ENCODE measurements around the gene FOXJ3.

The FOXJ3 gene

GRCh38 chr1:42239555-42239954, 95.5 kb downstream of the FOXJ3 start:
- H3K27ac ChIP-seq (ENCODE audit: low read depth, low read length), result no peak overlapping the region
- no peak overlapping the region for H3K4me3 ChIP-seq (ENCODE audit: low read length)
- H3K27me3 ChIP-seq (ENCODE audit: control insufficient read depth, low read length), result no peaks in the 10 kb centered on the region
- no peak overlapping the region for H3K4me2 ChIP-seq (ENCODE audit: low read length)
- no peaks in the 10 kb centered on the region for H3K4me1 ChIP-seq (ENCODE audit: control insufficient read depth, low read length)
- peaks cover 4% of the 10 kb centered on the region; the same call in 1 of the 2 replicates for H4K20me1 ChIP-seq (ENCODE audit: control insufficient read depth, insufficient read depth, low read depth, low read length)
- peaks cover 27% of the 10 kb centered on the region for H3K9me3 ChIP-seq (ENCODE audit: control insufficient read depth, insufficient read depth, low read length)
- TF ChIP-seq CTCF (IDR thresholded peaks at IDR 0.05; ENCODE audit: low read depth, low read length, poor library complexity, severe bottlenecking) (no peak), EZH2phosphoT487 (IDR thresholded peaks at IDR 0.05; ENCODE audit: borderline replicate concordance, low read length) (no peak)
- H3K79me2 ChIP-seq (ENCODE audit: control insufficient read depth, low read length), result peaks cover 80% of the 10 kb centered on the region
- H3K9me2 ChIP-seq (replicated peaks; ENCODE audit: control insufficient read depth, low read length), result no peaks in the 10 kb centered on the region
- H3K36me3 ChIP-seq (ENCODE audit: control insufficient read depth, low read length), result peaks cover 20% of the 10 kb centered on the region
- no peaks in the 10 kb centered on the region for H3F3A ChIP-seq (ENCODE audit: control insufficient read depth, insufficient read depth)

GRCh38 chr1:42239041-42239440, 96.0 kb downstream of the FOXJ3 start:
- H3K9me3 ChIP-seq (ENCODE audit: control insufficient read depth, insufficient read depth, low read length), result peaks cover 27% of the 10 kb centered on the region
- H3F3A ChIP-seq (ENCODE audit: control insufficient read depth, insufficient read depth), result no peaks in the 10 kb centered on the region
- H3K27me3 ChIP-seq (ENCODE audit: control insufficient read depth, low read length), result no peaks in the 10 kb centered on the region
- no peak overlapping the region for H3K27ac ChIP-seq (ENCODE audit: low read depth, low read length)
- peaks cover 4% of the 10 kb centered on the region; the same call in 1 of the 2 replicates for H4K20me1 ChIP-seq (ENCODE audit: control insufficient read depth, insufficient read depth, low read depth, low read length)
- no peak overlapping the region for H3K4me3 ChIP-seq (ENCODE audit: low read length)
- TF ChIP-seq CTCF (IDR thresholded peaks at IDR 0.05; ENCODE audit: low read depth, low read length, poor library complexity, severe bottlenecking) (no peak), EZH2phosphoT487 (IDR thresholded peaks at IDR 0.05; ENCODE audit: borderline replicate concordance, low read length) (no peak)
- no peaks in the 10 kb centered on the region for H3K9me2 ChIP-seq (replicated peaks; ENCODE audit: control insufficient read depth, low read length)
- no peaks in the 10 kb centered on the region for H3K4me1 ChIP-seq (ENCODE audit: control insufficient read depth, low read length)
- H3K36me3 ChIP-seq (ENCODE audit: control insufficient read depth, low read length), result peaks cover 17% of the 10 kb centered on the region
- H3K4me2 ChIP-seq (ENCODE audit: low read length), result no peak overlapping the region
- H3K79me2 ChIP-seq (ENCODE audit: control insufficient read depth, low read length), result peaks cover 75% of the 10 kb centered on the region

DNA sequence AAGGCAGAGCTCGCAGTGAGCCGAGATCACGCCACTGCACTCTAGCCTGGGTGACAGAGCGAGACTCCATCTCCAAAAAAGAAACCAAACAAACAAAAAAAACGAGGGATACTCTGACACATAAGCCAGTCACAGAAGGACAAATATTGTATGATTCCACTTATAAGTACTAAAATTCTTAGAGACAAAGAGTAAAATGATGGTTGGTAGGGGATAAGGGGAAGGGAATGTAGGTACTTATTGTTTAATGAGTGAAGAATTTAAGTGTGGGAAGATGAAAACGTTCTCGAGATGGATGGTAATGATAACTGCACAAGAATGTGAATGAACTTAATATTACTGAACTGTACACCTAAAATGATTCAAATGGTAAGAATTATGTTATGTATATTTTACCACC, 103.8 kb downstream of the FOXJ3 start:
- 0 out of 2 replicates have a peak, but pooled peaks cover 3% of the 10 kb centered on the region for H4K20me1 ChIP-seq (ENCODE audit: control insufficient read depth, insufficient read depth, low read depth, low read length)
- H3K4me2 ChIP-seq (ENCODE audit: low read length), result no peak overlapping the region
- no peaks in the 10 kb centered on the region for H3K4me1 ChIP-seq (ENCODE audit: control insufficient read depth, low read length)
- no peaks in the 10 kb centered on the region for H3K27me3 ChIP-seq (ENCODE audit: control insufficient read depth, low read length)
- H3K9me2 ChIP-seq (replicated peaks; ENCODE audit: control insufficient read depth, low read length), result no peaks in the 10 kb centered on the region
- H3K9me3 ChIP-seq (ENCODE audit: control insufficient read depth, insufficient read depth, low read length), result peaks cover 4% of the 10 kb centered on the region; the same call in 1 of the 2 replicates
- peaks cover 28% of the 10 kb centered on the region for H3K79me2 ChIP-seq (ENCODE audit: control insufficient read depth, low read length)
- TF ChIP-seq EZH2phosphoT487 (IDR thresholded peaks at IDR 0.05; ENCODE audit: borderline replicate concordance, low read length) (no peak), CTCF (IDR thresholded peaks at IDR 0.05; ENCODE audit: low read depth, low read length, poor library complexity, severe bottlenecking) (no peak)
- no peaks in the 10 kb centered on the region for H3F3A ChIP-seq (ENCODE audit: control insufficient read depth, insufficient read depth)
- H3K27ac ChIP-seq (ENCODE audit: low read depth, low read length), result no peak overlapping the region
- peaks cover 10% of the 10 kb centered on the region; the same call in 1 of the 2 replicates for H3K36me3 ChIP-seq (ENCODE audit: control insufficient read depth, low read length)
- H3K4me3 ChIP-seq (ENCODE audit: low read length), result no peak overlapping the region

Measured in DOHH2 (cell line).